Natural killer cell (primary cell): ENCODE measurements around the gene ERBB4. TPM values are rescaled to one million over a fixed set of nuclear protein-coding genes. Genes with fewer than 3 reads are reported as not detected.

Experiments
- ATAC-seq, 3 donors: fragments of 150-1000 bp in 2 of 3; fragments of 200-7000 bp in 1 of 3; cut with Tn5 transposase; 1 replicate in 1 of 3; 2 replicates in 2 of 3; pipeline ENCODE4 v1.10.0; 2021; ENCODE audit warnings: mild to moderate bottlenecking in 2 of 3, moderate library complexity in 2 of 3
- DNase-seq, 2 donors: peaks; one replicate each; pipeline versions ENCODE4 v3.0.0 to v3.0.0-alpha.2; 2013 to 2021; ENCODE audit warnings: mixed read lengths in 1 of 2
- H3K27ac ChIP-seq: one replicate; pipeline ENCODE4 v1.5.1; 2013; ENCODE audit warnings: mild to moderate bottlenecking, low read length
- H3K27me3 ChIP-seq: one replicate; pipeline ENCODE4 v1.6.1; 2013; ENCODE audit warnings: low read length; ENCODE audit not compliant: control insufficient read depth, insufficient read depth
- H3K36me3 ChIP-seq: one replicate; pipeline ENCODE4 v1.6.1; 2013; ENCODE audit warnings: low read length; ENCODE audit not compliant: control insufficient read depth, insufficient read depth
- H3K4me1 ChIP-seq: one replicate; pipeline ENCODE4 v1.6.1; 2013; ENCODE audit warnings: low read length; ENCODE audit not compliant: control insufficient read depth, insufficient read depth
- H3K4me3 ChIP-seq: one replicate; pipeline ENCODE4 v1.5.1; 2013; ENCODE audit warnings: low read length
- H3K9me3 ChIP-seq: one replicate; pipeline ENCODE4 v1.6.1; 2013; ENCODE audit warnings: low read length; ENCODE audit not compliant: control insufficient read depth, insufficient read depth
- H3K27ac Mint-ChIP-seq, 2 donors: one replicate each; pipeline ENCODE4 v1.8.0; 2022; ENCODE audit warnings: mild to moderate bottlenecking in 2 of 2, mixed read lengths in 2 of 2, moderate library complexity in 1 of 2
- H3K27me3 Mint-ChIP-seq, 2 donors: one replicate each; pipeline ENCODE4 v1.8.0; 2022; ENCODE audit warnings: low read depth in 2 of 2, mixed read lengths in 2 of 2
- H3K36me3 Mint-ChIP-seq: one replicate; pipeline ENCODE4 v1.8.0; 2022; ENCODE audit warnings: mixed read lengths
- H3K4me1 Mint-ChIP-seq, 2 donors: one replicate each; pipeline ENCODE4 v1.8.0; 2022; ENCODE audit warnings: mixed read lengths in 2 of 2
- H3K4me3 Mint-ChIP-seq: one replicate; pipeline ENCODE4 v1.8.0; 2022; ENCODE audit warnings: mild to moderate bottlenecking, moderate library complexity, mixed read lengths
- H3K9me3 Mint-ChIP-seq, 2 donors: one replicate each; pipeline ENCODE4 v1.8.0; 2022; ENCODE audit warnings: mixed read lengths in 2 of 2
- WGBS: methylation state at CpG from one replicate; pipeline ENCODE4 v1.1.7; 2013; ENCODE audit warnings: missing lambda C conversion rate; ENCODE audit not compliant: insufficient coverage; 5-methylcytosine and 5-hydroxymethylcytosine counted together
- intact Hi-C: fragments of 100-400 bp; cut with micrococcal nuclease; formaldehyde crosslinking; loops from one replicate; pipeline ENCODE4 v1.14.2; 2022
- total RNA-seq, 4 donors: library from RNA; stranded (reverse); fragments of 120-200 nt in 1 of 4; gene quantifications; one replicate each; pipeline versions ENCODE4 v1.2.3 to v1.2.4, GENCODE V29; 2013 to 2022
- TF ChIP-seq, protein P1 (sequence below): fragments of 200-600 bp; IDR thresholded peaks from one replicate; pipeline ENCODE4 v1.8.0; 2022; ENCODE audit warnings: antibody characterized with exemption

Gene ERBB4
- total RNA-seq, 3 donors from 2014 or later (not counting 1 experiment from before 2014, with no cell fraction given): 0.08 TPM; not detected in 2

- DNase-seq: no peak
- no peaks in the 10 kb centered on the region for H3K36me3 Mint-ChIP-seq
- H3K9me3 ChIP-seq: no peaks in the 10 kb centered on the region
- TF ChIP-seq, protein P1, sequence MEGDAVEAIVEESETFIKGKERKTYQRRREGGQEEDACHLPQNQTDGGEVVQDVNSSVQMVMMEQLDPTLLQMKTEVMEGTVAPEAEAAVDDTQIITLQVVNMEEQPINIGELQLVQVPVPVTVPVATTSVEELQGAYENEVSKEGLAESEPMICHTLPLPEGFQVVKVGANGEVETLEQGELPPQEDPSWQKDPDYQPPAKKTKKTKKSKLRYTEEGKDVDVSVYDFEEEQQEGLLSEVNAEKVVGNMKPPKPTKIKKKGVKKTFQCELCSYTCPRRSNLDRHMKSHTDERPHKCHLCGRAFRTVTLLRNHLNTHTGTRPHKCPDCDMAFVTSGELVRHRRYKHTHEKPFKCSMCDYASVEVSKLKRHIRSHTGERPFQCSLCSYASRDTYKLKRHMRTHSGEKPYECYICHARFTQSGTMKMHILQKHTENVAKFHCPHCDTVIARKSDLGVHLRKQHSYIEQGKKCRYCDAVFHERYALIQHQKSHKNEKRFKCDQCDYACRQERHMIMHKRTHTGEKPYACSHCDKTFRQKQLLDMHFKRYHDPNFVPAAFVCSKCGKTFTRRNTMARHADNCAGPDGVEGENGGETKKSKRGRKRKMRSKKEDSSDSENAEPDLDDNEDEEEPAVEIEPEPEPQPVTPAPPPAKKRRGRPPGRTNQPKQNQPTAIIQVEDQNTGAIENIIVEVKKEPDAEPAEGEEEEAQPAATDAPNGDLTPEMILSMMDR: no peak
- no peak for ATAC-seq
- no peaks in the 10 kb centered on the region for H3K36me3 ChIP-seq
- no peaks in the 10 kb centered on the region for H3K27me3 ChIP-seq
- no peaks in the 10 kb centered on the region for H3K4me1 Mint-ChIP-seq
- intact Hi-C loops: no loop called here
- H3K9me3 Mint-ChIP-seq: peaks cover 3 to 6% of the 10 kb centered on the region in 2 donors
- no peak overlapping the region for H3K4me3 Mint-ChIP-seq
- WGBS: 49% methylated on average over 13 of the region's 13 CpGs
- H3K27ac ChIP-seq: no peak overlapping the region
- no peaks in the 10 kb centered on the region for H3K4me1 ChIP-seq
- H3K27me3 Mint-ChIP-seq: no peaks in the 10 kb centered on the region
- no peak overlapping the region for H3K4me3 ChIP-seq
- H3K27ac Mint-ChIP-seq: no peak overlapping the region
Observed at GRCh38 chr2:212237350-212238095, 301.1 kb downstream of the ERBB4 start.

- WGBS: 88% methylated on average over 2 of the region's 2 CpGs
- intact Hi-C loops: no loop called here
- no peak for DNase-seq
- TF ChIP-seq, protein P1: no peak
- Mint-ChIP-seq H3K9me3 (peaks cover 2 to 8% of the 10 kb centered on the region in 2 donors), H3K36me3 (no peaks in the 10 kb centered on the region), H3K4me3 (no peak overlapping the region), H3K27ac (no peak overlapping the region), H3K4me1 (no peaks in the 10 kb centered on the region), H3K27me3 (no peaks in the 10 kb centered on the region)
- H3K4me1 ChIP-seq: no peaks in the 10 kb centered on the region
- no peak overlapping the region for H3K27ac ChIP-seq
- no peak overlapping the region for H3K4me3 ChIP-seq
- H3K27me3 ChIP-seq: no peaks in the 10 kb centered on the region
- H3K36me3 ChIP-seq: no peaks in the 10 kb centered on the region
- no peaks in the 10 kb centered on the region for H3K9me3 ChIP-seq
- ATAC-seq: no peak
Observed at GRCh38 chr2:212228743-212229171, 309.8 kb downstream of the ERBB4 start.

DNA sequence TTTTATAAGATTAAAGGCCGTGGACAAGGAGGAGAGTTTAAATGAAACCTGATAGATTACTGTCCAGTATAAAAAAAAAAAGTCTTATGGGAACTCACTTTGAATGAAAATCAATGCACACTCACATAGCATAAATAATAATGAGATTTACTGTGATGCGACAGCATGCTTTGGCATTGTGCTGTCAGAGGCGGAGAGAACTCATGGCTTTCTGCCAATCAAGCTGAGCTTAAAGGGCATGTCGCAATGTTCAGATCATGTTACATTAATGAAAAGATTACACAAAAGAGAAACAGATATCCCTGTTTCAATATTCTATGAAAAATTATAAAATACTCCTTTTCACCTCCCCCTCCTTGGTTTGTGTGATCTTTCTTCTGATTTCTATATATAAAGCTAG, 310.8 kb downstream of the ERBB4 start:
- DNase-seq (no peak), ATAC-seq (no peak)
- no peaks in the 10 kb centered on the region for H3K27me3 ChIP-seq
- H3K9me3 Mint-ChIP-seq: peaks cover 2 to 8% of the 10 kb centered on the region in 2 donors
- no peaks in the 10 kb centered on the region for H3K4me1 ChIP-seq
- H3K9me3 ChIP-seq: no peaks in the 10 kb centered on the region
- H3K36me3 ChIP-seq: no peaks in the 10 kb centered on the region
- no peak overlapping the region for H3K27ac ChIP-seq
- H3K4me3 Mint-ChIP-seq: no peak overlapping the region
- TF ChIP-seq, protein P1: no peak
- intact Hi-C loops: no loop called here
- H3K36me3 Mint-ChIP-seq: no peaks in the 10 kb centered on the region
- H3K27me3 Mint-ChIP-seq: no peaks in the 10 kb centered on the region
- no peaks in the 10 kb centered on the region for H3K4me1 Mint-ChIP-seq
- no peak overlapping the region for H3K4me3 ChIP-seq
- WGBS: 93% methylated on average over 3 of the region's 4 CpGs
- H3K27ac Mint-ChIP-seq: no peak overlapping the region

DNA sequence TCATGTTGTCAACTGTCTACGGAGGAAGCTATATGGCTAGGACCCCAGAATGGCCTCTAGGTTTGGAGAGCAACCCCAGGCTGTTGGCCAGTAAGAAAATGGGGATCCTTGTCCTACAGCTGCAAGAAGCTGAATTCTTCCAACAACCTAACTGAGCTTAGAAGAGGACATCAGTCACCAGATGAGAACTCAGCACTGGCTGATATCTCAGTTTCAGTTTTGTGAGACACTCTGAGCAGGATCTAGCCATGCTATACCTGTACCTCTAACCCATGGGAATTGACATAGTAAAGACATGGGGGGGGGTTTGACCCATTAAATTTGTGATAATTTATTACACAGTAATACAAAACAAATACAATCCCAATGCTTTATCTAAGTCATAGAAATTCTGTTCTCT, 312.5 kb downstream of the ERBB4 start:
- H3K4me1 ChIP-seq: no peaks in the 10 kb centered on the region
- H3K9me3 ChIP-seq: no peaks in the 10 kb centered on the region
- intact Hi-C loops: no loop called here
- no peak for DNase-seq
- Mint-ChIP-seq H3K27ac (no peak overlapping the region), H3K4me3 (no peak overlapping the region), H3K27me3 (no peaks in the 10 kb centered on the region), H3K36me3 (no peaks in the 10 kb centered on the region), H3K9me3 (peaks cover 2 to 8% of the 10 kb centered on the region in 2 donors), H3K4me1 (no peaks in the 10 kb centered on the region)
- 89% methylated on average over 1 of the region's 1 CpG for WGBS
- TF ChIP-seq, protein P1: no peak
- H3K4me3 ChIP-seq: no peak overlapping the region
- no peak for ATAC-seq
- no peaks in the 10 kb centered on the region for H3K36me3 ChIP-seq
- H3K27me3 ChIP-seq: no peaks in the 10 kb centered on the region
- H3K27ac ChIP-seq: no peak overlapping the region
